GM06990 (cell line): Measurements from ENCODE around the gene TCF12.

Source experiments
- DNase-seq: peaks from one replicate; pipeline ENCODE4 v3.0.0-alpha.2; 2011; ENCODE audit not compliant: insufficient read length; ENCODE audit errors: extremely low read depth
- H3K27me3 ChIP-seq: replicated peaks from 2 replicates; pipeline ENCODE4 v1.6.0; 2011; ENCODE audit warnings: low read length; ENCODE audit not compliant: control insufficient read depth, insufficient read depth
- H3K36me3 ChIP-seq: 2 replicates; pipeline ENCODE4 v1.5.1; 2011; ENCODE audit warnings: low read length; ENCODE audit not compliant: control insufficient read depth, insufficient read depth
- H3K4me3 ChIP-seq: replicated peaks from 2 replicates; pipeline ENCODE4 v1.5.1; 2011; ENCODE audit warnings: low read depth, mild to moderate bottlenecking, control low read depth, low read length
- TF ChIP-seq, protein P1 (sequence below): IDR thresholded peaks from 2 replicates; pipeline ENCODE4 v1.5.1; 2011; ENCODE audit warnings: low read length, control low read depth, mild to moderate bottlenecking, inconsistent platforms; ENCODE audit not compliant: insufficient read depth, poor library complexity, severe bottlenecking

The TCF12 gene

DNA sequence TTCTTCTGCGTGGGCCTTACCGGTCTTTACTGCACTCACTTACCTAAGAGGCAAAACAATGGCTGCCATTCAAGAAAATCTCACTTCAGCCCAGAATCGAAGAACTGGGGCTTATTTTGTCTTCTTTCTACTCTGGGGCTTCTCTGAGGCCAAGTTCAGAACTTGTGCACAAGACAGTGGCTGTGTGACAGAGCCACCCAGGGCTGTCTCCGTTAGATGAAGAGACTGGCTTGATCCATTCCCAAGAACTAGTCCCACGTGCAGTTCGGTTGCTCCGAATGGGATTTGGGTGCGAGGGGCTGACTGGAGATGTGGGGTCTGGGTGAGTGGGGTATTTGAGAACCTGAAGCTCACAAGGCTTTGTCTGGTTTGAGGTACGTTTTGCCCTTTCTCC, 795 bp upstream of the TCF12 start:
- DNase-seq = no peak
- no peaks in the 10 kb centered on the region for H3K27me3 ChIP-seq
- H3K4me3 ChIP-seq = peak overlapping the region; percentile 93
- TF ChIP-seq, protein P1, sequence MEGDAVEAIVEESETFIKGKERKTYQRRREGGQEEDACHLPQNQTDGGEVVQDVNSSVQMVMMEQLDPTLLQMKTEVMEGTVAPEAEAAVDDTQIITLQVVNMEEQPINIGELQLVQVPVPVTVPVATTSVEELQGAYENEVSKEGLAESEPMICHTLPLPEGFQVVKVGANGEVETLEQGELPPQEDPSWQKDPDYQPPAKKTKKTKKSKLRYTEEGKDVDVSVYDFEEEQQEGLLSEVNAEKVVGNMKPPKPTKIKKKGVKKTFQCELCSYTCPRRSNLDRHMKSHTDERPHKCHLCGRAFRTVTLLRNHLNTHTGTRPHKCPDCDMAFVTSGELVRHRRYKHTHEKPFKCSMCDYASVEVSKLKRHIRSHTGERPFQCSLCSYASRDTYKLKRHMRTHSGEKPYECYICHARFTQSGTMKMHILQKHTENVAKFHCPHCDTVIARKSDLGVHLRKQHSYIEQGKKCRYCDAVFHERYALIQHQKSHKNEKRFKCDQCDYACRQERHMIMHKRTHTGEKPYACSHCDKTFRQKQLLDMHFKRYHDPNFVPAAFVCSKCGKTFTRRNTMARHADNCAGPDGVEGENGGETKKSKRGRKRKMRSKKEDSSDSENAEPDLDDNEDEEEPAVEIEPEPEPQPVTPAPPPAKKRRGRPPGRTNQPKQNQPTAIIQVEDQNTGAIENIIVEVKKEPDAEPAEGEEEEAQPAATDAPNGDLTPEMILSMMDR = no peak
- H3K36me3 ChIP-seq = no peaks in the 10 kb centered on the region

DNA sequence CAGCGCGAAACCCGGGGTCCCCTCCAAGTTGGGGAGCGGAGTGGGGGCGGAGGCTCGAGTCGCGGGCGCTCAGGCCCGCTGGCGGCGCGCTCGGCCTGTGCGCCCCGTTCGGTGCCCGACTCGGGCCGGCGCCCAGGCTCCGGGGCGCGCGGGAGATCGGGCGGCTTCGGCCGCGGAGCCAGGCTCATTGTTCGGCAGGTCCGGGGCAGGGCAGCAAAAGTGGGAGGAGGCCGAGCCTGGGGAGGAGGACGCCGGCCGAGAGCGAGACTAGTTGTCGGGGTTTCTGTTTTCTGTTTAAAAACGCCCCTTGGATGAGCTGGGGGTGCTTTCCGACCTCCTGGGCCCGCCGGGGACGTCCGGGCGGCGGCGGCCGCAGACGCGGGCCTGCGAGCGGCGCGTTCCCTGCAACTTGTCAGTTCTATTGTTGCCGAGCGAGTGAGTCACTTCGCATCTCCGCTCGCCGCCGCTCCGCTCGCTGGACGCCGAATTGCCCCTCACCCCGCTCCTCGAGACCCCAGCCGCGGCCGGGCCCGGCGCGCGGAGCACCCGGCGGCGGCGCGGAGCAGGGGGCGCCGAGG, 676 bp downstream of the TCF12 start:
- TF ChIP-seq, protein P1 = no peak
- peak; percentile 85 for DNase-seq
- Histone ChIP-seq H3K36me3 (no peaks in the 10 kb centered on the region), H3K4me3 (peak overlapping the region; percentile 93), H3K27me3 (no peaks in the 10 kb centered on the region)

DNA sequence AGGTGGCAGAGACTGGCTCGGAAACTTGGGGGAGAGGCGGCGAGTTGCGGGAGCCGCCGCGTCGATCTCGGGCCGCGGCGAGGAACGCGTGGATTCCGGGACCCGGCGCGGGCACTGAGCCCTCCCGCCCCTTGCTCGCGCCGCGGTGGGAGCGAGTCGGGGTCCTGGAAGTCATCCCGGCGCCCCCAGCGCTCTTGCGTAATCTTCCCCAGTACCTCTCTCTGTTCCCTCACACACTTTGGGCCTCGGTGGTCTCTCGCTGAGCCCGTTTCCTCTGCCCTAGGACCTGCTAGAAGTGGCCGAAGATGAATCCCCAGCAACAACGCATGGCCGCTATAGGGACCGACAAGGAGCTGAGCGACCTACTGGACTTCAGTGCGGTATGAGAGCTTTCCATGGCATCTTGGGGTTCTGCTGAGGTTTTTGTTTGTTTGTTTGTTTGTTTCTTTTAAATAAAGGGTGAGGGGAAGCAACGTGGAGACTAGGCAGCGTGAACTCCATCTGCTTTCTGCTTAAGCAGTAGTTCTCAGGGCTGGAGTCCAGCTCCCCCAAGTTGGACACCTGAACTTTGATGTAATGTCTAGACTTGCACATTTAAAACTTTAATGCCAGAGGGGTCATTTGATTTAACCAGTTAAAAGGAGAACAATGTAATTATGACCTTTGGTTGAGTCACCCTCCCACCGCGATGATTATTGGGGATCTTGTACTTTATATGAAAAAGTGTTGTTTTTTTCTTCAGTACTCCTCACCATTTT, 1.3 kb downstream of the TCF12 start:
- DNase-seq = no peak
- TF ChIP-seq, protein P1 = no peak
- H3K27me3 ChIP-seq = no peaks in the 10 kb centered on the region
- H3K36me3 ChIP-seq = no peaks in the 10 kb centered on the region
- H3K4me3 ChIP-seq = peak overlapping the region; percentile 93

DNA sequence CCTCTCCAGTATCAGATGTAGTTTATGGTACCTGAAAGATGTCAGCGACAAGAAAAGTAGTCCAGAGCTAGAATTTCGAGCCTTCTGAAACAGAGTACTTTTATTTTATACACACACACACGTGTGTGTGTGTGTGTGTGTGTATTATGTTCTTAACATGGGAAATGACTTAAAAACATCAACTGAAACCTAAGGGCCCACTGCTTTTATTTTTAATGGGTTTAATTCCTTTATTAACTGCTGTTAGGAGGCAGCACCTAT, 1.9 kb downstream of the TCF12 start:
- DNase-seq = no peak
- H3K36me3 ChIP-seq = no peaks in the 10 kb centered on the region
- TF ChIP-seq, protein P1 = no peak

DNA sequence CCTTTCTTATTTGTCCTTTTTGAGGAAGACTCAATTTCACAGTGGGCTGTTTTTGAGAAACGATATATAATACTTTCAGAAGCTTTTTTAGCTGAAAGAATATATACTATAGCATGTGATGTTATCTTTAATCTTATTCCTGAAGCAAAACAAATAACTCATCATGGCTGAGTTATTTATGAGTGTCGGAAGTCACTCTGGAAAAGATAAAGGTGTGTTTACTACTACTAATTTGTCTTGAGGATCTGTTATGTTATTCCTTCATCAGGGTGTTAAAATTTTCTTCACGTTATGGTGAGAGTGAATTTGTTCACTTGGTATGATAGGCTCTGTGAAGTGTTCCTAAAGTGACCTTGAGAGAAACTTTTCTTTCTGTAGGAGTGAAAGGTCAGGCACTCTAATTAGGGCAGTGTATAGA, 4.7 kb downstream of the TCF12 start:
- TF ChIP-seq, protein P1 = no peak
- DNase-seq = no peak
- Histone ChIP-seq H3K36me3 (no peaks in the 10 kb centered on the region), H3K4me3 (no peak overlapping the region), H3K27me3 (no peaks in the 10 kb centered on the region)

More for the DNA sequence above, 1.9 kb downstream of the TCF12 start:
- no peaks in the 10 kb centered on the region for H3K27me3 ChIP-seq
- peak overlapping the region; percentile 93 for H3K4me3 ChIP-seq
